ENCODE measurements around the gene JADE2.
"Not testable (repeated sequence)": the region's sequence is repeated elsewhere in the genome, so short reads cannot be mapped to it uniquely, and the experiment has no call there.

JADE2 gene

DNA sequence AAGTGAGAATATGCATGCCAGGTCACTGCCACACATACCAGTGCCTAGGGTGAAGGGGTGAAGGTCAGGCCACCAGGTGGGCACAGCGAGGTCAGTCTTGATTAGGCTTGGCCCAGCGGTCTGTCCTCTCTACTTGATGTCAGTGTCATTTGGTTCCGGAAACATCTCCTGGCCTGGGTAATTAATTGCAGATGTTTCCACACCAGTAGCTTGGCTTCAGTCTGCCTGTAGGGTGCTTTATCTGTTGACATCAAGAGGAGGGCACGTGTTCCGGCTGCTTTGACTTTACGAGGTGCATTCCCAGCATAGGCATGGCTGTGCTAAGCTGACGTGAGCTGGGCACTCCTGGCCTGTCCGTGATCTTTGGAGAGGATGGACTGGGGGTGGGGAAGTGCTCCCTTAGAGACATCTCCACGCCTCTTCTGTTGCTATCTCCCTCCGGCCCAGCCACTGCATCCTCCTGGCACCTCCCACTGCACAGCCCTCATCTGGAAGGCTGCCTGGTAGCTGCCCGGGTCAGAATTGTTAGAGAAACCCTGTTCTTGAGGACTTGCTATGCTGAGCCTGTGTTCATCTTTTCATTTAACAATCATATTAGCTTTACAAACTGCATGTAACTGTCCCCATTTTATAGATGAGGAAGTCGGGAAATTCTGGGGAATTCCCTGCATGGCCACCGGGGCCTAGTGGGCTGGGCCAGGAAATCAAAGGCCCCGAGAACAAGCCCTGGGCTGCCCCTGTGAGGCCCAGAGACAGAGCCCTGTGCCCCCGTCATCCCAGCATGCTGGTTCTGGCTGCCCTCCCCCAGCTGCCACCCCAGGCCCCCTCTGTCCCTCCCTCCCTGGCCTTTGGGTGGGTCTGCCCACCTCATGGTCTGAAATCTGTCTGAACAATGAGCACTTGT, 29.1 kb downstream of the JADE2 start:
- peak; percentile 45 for DNase-seq

- no peak for DNase-seq
Observed at GRCh38 chr5:134555223-134555889, 29.9 kb downstream of the JADE2 start.

GRCh38 chr5:134555890-134556311, 30.4 kb downstream of the JADE2 start:
- peak; percentile 82 for DNase-seq

- DNase-seq: not testable (repeated sequence)
Observed at GRCh38 chr5:134556588-134556987, 31.1 kb downstream of the JADE2 start.

GRCh38 chr5:134556994-134557393, 31.5 kb downstream of the JADE2 start:
- DNase-seq: no peak

DNA sequence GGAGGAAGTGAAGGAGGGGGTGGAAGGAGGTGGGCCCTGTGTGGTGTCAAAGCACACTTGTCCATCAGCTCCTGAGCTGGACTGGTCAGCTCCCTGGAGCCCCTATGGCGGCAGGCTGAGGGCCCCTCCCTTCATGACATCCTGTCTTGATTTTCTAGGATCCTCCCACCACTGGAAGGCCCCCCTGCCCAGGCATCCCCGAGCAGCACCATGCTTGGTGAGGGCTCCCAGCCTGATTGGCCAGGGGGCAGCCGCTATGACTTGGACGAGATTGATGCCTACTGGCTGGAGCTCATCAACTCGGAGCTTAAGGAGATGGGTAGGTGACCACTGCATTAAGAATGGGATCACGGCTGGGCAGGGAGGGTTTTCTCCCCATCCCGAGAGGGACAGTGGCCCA, 34.2 kb downstream of the JADE2 start:
- no peak for DNase-seq

DNA sequence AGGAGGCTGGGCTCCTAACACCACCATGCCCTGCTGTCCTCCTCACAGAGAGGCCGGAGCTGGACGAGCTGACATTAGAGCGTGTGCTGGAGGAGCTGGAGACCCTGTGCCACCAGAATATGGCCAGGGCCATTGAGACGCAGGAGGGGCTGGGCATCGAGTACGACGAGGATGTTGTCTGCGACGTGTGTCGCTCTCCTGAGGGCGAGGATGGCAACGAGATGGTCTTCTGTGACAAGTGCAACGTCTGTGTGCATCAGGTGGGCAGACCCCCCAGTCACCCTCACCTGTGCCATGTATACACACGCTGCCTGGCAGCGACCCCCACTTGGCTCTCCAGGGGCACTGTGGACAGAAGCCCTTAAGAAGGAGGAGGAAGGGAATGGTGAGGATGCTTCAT, 35.2 kb downstream of the JADE2 start:
- no peak for DNase-seq

DNA sequence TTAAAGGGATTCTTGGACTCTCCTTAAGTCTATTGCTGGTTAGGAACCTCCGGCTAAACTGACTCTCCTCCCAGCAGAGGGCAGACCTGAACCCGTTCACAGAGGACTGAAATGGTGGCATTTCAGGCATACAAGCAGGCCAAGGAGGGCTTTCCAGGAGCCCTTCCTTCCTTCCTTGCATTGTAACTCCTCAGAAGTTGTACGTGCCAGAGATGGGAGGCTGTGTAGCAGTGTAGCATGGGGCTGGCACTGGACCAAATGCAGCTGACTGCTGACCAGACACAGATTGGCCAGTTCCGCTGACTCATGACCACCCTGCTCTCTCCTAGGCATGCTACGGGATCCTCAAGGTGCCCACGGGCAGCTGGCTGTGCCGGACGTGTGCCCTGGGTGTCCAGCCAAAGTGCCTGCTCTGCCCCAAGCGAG, 36.4 kb downstream of the JADE2 start:
- DNase-seq: no peak

- no peak for DNase-seq
Observed at GRCh38 chr5:134563221-134563620, 37.8 kb downstream of the JADE2 start.

DNA sequence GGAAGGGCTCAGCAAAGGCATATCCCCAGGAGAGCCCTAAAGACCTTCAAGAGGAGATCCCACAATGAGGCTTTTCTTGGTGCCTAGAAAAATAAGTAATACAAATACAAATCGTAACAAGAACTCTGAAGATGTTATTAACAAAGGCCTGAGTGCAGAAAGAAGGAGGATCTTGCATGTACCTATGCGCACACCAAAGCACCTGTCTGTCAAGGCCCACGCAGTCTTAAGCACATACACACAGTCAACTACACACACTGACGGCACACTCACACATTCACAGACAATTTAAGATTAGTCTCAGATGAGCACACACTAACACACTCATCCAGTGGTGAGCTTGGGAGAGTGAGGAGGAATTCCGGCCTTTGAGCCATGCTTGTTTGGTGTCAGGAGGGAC, 38.5 kb downstream of the JADE2 start:
- DNase-seq: no peak

GRCh38 chr5:134564396-134564795, 38.9 kb downstream of the JADE2 start:
- no peak for DNase-seq

DNA sequence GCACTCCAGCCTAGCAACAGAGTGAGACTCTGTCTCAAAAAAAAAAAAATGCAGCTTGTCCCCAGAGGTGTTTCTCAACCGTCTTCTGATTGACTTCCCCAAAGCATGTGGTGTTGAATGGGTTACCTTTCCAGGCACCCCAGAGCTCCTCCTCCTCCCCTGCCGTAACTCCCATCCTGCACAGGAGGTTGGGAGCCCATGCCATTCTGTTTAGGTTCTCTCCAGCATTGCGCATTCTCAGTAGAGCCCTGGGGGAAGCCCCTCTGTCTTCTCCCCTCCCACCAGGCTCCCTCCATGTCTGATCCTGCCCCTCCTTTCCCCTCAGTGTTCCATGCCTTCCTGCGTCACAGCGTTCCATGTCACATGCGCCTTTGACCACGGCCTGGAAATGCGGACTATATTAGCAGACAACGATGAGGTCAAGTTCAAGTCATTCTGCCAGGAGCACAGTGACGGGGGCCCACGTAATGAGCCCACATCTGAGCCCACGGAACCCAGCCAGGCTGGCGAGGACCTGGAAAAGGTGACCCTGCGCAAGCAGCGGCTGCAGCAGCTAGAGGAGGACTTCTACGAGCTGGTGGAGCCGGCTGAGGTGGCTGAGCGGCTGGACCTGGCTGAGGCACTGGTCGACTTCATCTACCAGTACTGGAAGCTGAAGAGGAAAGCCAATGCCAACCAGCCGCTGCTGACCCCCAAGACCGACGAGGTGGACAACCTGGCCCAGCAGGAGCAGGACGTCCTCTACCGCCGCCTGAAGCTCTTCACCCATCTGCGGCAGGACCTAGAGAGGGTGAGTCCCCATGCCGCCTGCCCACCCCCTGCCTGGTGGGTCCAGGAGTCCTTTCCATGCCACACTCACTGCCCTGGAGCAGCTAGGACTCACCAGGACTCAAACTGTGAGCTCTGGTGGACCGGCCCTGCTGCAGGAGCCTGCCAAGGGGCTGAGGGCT, 40.6 kb downstream of the JADE2 start:
- no peak for DNase-seq

GRCh38 chr5:134566741-134567221, 41.3 kb downstream of the JADE2 start:
- DNase-seq: no peak

DNA sequence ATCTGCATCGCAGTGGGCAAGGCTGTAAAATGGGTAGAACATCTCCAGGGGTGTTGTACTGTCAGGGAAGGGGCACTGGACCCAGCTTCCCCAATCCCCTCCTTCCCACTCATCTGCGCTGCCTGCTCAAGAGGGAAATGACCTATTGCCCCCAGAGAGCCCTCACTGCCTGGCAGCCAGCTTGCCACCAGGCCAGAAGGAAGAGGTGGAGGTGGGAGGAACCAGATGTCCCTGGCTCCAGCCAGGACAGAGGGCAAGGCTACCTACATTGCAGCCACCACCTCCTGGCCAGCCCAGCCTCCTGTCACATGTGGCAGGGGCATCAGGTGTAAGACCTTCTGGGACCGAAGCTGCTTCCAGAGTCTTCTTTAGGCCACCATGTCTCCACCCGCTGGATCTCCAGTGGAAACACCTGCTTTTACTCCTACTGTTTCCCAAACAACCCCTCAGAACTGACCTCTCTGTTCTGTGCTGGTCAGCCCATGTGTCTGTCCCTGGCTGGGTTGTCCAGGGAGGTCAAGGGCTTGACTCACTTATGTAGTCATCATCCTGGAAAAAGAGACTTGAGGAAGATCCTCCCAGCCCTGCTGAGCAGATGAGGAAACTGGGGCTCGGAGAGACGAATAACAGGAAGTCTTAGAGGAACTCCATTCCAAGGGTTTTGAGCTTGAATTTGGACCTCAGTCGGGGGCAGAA, 42.3 kb downstream of the JADE2 start:
- DNase-seq: no peak

GRCh38 chr5:134568337-134568700, 42.8 kb downstream of the JADE2 start:
- no peak for DNase-seq

DNA sequence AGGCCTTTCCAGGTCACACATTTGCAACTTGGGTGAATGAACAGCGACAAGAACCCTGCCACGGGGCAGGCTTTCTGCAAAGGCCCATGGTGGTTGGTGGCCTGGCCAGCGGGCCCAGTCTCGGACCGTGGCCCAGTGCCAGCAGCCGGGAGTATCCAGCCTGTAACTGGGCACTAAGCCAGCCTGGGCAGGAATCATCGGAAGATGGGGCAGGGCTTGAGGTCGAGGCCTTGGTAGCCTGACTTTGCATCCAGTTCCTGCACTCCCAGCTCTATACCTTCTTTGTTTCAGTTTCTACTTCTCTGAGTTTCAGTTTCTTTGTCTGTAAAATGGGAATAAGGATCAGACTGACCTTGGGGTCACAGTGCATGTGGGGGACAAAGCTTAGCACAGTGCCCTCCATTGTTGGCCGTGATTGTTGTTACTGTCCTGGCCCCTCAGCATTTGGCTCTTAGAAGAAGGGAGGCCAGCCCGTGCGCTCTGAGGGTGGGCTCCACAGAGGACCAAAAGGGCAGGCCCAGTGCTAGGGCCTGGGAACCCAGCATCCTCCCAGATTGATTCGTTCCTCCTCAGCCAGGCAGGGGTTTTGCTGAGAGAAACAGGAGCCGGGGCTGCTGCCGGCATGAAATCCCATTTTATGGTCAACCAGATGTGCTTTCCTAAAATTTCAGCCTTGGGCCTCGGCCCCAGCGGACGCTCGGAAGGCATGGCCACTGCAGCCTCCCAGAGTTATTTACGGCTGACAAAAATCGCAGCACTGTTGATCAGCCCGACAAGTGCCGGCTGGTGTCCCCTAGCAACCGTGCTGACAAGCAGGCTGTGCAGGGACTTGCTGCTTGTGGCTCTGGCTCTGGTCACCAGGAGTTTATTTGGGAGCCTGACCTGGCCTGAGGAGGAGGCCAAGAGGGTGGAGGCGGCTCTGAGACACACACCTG, 43.6 kb downstream of the JADE2 start:
- no peak for DNase-seq

DNA sequence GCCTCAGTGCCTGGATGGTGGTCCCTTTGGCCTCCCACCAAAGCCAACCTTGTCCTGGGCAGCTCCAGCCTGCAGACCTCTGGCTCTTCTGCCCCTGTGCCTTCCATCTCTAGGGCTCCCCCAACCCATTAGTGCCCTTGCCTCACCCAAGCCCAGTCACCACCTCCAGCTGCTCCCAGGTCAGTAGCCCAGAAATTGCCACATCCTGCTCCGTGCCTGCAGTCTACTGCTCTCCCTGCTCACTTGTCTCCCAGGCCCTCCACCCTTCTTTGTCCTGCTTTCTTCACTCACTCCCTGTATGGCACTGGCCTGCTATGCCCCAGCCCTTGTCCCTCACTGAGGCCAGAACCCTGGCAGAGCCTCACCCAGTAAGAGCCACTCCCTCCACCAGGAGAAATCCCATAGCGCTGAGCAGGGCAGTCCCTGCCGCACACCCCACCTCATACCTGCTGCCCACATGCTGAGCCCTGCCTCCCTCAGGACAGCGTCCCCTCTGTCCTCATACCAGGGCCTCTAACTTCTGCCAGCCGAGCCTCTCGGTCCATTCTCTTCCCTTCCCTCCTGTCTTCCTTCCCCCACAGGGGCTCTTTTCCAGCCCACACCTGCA, 44.4 kb downstream of the JADE2 start:
- no peak for DNase-seq

GRCh38 chr5:134570365-134570758, 44.9 kb downstream of the JADE2 start:
- no peak for DNase-seq

DNA sequence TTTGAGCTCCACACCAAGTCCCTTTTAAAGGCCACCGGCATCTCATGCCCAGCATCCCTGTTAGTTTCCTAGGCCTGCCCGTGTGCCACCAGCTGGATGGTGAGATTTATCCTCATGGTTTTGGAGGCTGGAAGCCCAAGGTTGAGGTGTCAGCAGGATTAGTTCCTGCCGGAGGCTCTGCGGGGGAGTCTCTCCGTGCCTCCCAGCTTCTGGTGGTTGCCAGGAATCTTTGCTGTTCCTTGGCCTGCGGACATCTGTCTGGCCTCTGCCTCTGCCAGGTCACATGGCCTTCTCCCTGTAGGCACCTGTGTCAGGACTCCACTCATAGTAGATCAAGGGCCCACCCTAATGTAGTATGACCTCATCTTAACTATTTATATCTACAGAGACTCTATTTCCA, 45.4 kb downstream of the JADE2 start:
- DNase-seq: no peak

DNA sequence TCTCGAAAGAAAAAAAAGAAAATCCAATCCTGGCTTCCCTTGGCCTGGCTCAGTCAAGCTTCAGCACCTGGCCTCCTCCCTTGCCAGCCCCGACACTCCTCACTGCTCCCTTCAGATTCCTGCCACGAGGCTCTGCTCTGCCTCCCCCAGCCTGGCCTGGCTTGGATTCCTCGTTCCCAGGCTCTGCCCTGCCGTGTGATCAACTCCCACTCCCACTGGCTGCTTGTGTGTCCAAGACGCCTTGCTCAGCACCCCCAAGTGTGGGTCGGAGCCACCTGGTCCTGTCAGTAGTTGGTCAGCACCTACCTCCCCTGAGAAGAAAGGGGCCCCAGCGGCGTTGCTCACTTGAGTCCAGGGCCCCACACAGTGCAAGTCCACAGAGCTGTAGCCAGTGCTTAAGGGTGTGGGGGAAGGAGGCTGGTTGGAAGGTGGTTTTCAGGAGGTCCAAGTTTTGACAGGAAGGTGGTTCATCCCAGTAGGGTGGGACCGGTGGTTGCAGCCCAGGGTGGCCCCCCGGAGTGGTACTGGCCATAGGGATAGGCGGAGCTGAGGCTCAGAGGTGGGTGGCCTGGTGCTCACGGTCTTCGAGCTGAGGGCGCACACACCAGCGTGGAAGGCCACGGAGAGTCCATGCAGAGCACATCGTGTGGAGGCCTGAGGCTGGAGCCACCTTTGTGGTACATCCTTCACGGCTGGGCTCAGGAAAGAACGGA, 46.4 kb downstream of the JADE2 start:
- no peak for DNase-seq

All from activated CD8-positive, alpha-beta memory T cell treated with anti-CD3 and anti-CD28 coated beads, Interleukin-2, amount 50 U/mL, for 4 hours (primary cell).